AG09309 (cell line): ENCODE measurements around the gene TM9SF1.

Experiments
- DNase-seq: peaks from one replicate; pipeline ENCODE4 v3.0.0-alpha.2; 2010; ENCODE audit warnings: low read depth
- H3K4me3 ChIP-seq: 2 replicates; pipeline ENCODE4 v1.5.1; 2011; ENCODE audit warnings: mild to moderate bottlenecking, low read depth, low read length, moderate library complexity; ENCODE audit not compliant: control insufficient read depth
- CTCF ChIP-seq: IDR thresholded peaks from 2 replicates; pipeline ENCODE4 v1.5.1; 2011; ENCODE audit warnings: mild to moderate bottlenecking, low read depth, low read length, inconsistent platforms; ENCODE audit not compliant: insufficient read depth, control insufficient read depth; ENCODE audit errors: missing control alignments

Gene TM9SF1

GRCh38 chr14:24177041-24177825, 18.0 kb downstream of the TM9SF1 start:
- DNase-seq: no peak
- no peak for TF ChIP-seq CTCF
- H3K4me3 ChIP-seq: no peak overlapping the region

- no peak for TF ChIP-seq CTCF
- H3K4me3 ChIP-seq: no peak overlapping the region
- no peak for DNase-seq
Observed at GRCh38 chr14:24176599-24176998, 18.6 kb downstream of the TM9SF1 start.

GRCh38 chr14:24172871-24173281, 22.4 kb downstream of the TM9SF1 start:
- no peak overlapping the region for H3K4me3 ChIP-seq
- DNase-seq: no peak
- TF ChIP-seq CTCF: no peak

GRCh38 chr14:24172261-24172860, 22.9 kb downstream of the TM9SF1 start:
- TF ChIP-seq CTCF: no peak
- no peak for DNase-seq
- H3K4me3 ChIP-seq: no peak overlapping the region

GRCh38 chr14:24171422-24172260, 23.6 kb downstream of the TM9SF1 start, which contains the start of gene REC8:
REC8 (plus strand) TSS chr14:24172080; CDS start chr14:24172553, 473 bp downstream.
- H3K4me3 ChIP-seq: no peak within 1 kb of the TSS
- no peak for DNase-seq
- TF ChIP-seq CTCF: no peak

- TF ChIP-seq CTCF: no peak
- no peak for DNase-seq
- H3K4me3 ChIP-seq: no peak overlapping the region
Observed at GRCh38 chr14:24167469-24168114, 27.6 kb downstream of the TM9SF1 start.
